Islet precursor cell (in vitro differentiated cells): ENCODE measurements around the gene TSACC.
"Not testable (repeated sequence)": the region's sequence is repeated elsewhere in the genome, so short reads cannot be mapped to it uniquely, and the experiment has no call there.

Source experiments
- DNase-seq: peaks from one replicate; pipeline ENCODE4 v3.0.0-alpha.2; 2018

The TSACC gene

DNA sequence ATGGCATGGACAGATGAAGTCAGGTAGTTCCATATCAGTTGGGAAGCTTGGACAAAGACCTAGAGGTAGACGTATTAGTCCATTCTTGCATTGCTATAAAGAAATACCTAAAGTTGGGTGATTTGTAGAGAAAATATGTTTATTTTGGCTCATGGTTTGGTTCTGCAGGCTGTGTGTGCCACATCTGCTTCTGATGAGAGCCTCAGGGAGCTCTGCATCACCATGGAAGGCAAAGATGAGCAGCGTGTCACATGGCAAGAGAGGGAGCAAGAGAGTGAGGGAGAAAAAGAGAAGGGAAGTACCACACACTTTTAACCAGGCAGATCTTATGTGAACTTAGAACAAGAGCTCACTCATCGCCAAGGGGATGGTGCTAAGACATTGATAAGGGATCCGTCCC is 9.0 kb downstream of the TSACC start:
- DNase-seq = no peak

DNA sequence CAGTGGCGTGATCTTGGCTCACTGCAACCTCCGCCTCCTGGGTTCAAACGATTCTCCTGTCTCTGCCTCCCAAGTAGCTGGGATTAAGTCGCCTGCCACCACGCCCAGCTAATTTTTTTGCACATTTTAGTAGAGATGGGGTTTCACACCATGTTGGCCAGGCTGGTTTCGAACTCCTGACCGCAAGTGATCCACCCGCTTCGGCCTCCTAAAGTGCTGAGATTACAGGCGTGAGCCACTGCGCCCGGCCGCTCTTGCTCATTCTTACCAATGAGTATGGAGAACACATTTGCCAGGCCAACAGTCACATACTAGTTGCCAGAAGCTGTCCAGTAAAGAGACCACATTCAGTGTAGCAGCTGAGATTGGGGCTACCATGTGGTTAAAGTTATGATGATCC is 14.2 kb downstream of the TSACC start:
- not testable (repeated sequence) for DNase-seq

DNA sequence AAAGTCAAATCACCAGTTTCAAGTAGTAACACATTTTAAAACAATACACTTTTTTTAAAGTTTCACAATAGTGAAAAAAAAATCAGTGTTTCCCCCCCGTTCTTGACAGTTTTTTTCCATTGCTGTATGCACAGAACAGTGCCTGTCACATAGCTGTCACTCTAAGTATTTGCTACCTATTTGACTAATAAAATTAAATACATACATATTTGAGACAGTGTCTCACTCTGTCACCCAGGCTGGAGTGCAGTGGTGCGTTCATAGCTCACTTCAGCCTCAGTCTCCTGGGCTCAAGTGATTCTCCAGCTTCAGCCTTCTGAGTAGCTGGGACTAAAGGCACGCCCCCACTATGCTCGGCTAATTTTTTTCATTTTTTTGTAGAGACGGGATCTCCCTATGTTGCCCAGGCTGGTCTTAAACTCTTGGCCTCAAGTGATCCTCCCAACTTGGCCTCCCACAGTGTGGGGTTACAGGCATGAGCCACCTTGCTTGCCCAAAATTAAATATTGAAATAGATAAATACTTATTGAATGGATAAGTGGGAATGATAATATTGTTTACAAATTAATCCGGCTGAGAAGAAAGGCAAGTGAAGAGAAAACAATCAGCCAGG is 18.0 kb downstream of the TSACC start:
- DNase-seq = no peak

DNA sequence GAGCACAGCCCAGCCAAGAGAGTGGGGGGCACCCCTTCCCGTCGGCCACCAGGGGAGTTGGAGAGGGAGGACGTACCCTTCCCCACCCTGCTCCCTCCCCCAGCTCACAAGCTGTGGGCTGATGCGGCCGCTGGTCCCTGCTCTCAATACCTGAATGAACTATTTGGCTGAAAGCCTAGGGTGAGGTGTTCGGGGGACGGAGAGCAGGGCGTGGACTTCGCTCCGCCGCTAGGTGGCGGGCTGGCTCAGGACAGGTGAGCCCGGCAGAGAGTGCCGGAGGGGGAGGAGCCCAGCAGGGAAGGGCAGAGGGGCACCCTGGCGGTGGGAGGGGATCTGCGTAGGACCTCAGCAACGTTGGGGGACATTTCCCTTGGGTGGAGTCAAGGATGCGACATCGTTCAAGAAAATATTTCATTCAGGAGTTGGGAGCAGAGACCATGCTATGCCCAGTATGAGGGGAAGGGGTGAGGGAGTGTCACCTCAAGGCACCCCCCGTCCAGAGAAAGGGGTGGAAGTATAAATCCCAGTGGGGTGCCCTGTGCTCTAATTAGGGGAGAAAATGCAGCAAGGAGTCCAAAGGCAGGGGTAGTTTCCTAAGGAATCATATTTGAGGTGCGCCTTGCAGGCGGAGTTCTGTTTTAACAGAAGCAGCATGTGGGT is 18.7 kb downstream of the TSACC start:
- DNase-seq = peak; percentile 92

DNA sequence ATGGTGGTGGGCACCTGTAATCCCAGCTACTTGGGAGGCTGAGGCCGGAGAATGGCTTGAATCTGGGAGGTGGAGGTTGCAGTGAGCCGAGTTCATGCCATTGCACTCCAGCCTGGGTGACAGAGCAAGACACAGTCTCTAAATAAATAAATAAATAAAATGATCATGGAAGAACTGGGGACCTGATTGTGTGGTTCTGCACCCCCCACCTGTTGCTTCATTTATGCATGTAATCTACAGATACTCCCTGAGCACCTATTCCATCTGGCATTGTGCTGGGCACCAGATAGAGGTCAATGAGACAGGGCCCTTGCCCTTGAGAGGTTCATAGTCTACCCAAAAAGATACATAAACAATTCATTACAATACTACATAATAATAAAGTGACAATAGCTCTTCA is 19.7 kb downstream of the TSACC start:
- no peak for DNase-seq

DNA sequence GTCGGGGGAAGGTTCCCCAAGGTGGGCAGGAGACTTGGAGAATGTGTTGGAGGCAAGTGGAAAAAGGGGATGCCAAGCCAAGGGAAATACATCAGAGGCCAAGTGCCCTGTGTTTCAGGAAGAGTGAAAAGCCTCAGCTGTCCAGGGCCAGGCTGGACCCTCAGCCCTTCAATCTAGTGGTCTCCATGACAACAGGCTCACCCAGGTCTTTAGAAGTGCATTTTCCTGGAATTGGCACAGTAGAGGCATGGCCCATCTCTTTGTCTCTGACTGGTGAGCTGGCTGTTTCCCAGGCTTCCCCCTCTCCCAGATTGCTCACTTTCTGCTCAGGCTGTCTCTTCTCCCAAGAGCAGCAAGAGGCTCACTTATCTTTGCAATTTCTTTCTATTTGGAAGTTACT is 20.3 kb downstream of the TSACC start:
- DNase-seq = no peak

DNA sequence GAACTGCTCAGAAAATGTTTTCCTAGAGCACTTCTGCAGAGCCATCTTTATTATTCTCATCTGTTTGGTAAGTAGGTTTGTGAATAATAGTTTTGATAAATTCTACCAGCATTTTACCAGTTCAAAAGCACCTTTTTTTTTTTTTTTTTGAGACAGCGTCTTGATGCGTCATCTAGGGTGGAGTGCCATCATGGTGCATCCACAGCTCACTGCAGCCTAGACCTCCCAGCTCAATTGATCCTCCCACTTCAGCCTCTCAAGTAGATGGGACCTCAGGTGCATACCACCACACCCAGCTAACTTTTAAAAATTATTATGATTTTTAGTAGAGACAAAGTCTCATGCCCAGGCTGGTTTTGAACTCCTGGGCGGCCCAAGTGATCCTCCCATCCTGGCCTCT is 20.9 kb downstream of the TSACC start:
- no peak for DNase-seq

DNA sequence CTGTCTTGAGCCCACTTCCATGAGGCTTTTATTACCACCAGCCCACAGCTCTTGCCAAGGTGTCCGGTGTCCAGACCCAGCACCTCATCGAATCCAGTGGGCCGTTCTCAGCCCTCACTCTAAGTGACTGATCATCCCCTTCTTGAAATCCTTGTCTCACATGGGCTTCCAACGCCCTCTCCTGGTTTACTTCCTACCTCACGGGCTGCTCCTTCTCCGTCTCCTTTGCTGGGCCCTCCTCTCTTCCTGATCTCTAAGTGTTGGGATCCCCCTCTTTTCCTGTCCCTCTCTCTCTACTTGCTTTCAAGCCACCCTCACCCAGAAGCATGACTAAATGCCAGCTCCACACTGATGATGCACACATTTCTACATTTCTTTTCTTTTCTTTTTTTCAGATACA is 21.6 kb downstream of the TSACC start:
- DNase-seq = peak; percentile 76

DNA sequence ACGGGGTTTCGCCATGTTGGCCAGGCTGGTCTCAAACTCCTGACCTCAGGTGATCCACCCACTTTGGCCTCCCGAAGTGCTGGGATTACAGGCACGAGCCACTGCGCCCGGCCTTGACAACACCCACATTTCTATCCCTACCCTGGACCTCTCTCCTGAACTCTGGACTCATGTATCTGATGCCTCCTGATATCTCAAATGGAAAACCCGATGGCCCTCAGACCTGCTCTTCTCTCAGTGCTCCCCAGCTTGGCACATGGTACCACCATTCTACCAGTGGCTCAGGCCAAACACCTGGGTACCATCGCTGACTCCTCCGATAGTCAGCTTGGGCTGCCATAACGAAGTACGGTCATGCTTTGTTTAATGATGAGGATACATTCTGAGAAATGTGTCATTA is 22.2 kb downstream of the TSACC start:
- no peak for DNase-seq

DNA sequence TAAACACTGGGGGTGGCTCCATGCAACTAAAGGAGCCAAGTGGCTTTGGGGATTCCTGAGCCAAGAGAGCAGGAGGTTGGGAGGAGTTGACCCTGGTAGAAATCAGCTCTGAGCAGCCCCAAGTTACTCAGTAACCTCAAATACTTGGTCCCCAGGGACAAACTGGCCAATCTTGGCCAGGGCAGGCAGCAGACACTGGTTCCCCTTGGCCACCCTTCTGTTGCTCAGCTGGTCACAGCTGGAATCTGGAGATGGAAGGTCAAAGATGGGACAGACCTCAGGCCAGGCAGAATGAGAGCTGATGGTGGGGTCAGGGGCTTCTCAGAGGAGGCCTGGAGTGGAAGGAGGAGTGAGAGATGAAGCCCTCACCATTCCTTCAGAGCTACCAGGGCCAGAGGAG is 27.4 kb downstream of the TSACC start:
- no peak for DNase-seq

DNA sequence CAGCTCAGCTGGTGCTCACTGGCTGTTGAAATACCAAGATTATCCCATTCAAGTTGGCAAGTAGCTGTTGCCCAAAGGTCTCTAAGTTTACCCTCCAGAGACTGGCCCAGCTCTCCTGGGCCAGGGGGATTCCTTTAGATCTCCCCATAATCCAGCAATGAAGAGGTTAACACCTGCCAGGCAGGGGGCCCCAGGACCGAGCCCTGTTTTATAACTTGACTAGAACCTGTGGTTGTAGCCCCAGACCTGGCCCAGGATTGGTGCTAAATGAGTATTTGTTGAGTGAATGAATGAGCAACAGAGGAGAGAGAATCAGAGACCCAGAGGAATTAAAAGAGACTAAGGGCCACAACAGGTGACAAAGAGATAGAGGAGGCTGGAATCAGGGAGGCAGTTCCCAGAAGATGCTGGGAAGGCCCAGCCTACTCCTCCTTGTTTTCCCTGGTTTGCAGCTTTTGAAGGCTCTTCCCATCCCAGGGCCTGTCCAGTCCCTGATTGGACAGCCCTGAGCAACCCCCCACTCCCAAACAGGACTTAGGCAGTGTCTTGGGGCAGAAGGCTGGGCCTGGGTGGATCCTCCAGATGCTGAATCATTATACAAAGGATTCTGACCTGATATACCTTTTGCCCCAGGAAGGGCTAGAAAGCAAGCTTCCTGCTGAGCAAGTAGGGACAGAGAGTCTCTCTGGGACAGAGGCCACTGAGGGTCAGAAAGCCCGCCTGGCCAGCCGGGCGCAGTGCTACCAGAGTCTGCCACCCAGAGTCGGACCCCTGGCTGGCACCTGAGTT is 28.2 kb downstream of the TSACC start:
- DNase-seq = no peak

DNA sequence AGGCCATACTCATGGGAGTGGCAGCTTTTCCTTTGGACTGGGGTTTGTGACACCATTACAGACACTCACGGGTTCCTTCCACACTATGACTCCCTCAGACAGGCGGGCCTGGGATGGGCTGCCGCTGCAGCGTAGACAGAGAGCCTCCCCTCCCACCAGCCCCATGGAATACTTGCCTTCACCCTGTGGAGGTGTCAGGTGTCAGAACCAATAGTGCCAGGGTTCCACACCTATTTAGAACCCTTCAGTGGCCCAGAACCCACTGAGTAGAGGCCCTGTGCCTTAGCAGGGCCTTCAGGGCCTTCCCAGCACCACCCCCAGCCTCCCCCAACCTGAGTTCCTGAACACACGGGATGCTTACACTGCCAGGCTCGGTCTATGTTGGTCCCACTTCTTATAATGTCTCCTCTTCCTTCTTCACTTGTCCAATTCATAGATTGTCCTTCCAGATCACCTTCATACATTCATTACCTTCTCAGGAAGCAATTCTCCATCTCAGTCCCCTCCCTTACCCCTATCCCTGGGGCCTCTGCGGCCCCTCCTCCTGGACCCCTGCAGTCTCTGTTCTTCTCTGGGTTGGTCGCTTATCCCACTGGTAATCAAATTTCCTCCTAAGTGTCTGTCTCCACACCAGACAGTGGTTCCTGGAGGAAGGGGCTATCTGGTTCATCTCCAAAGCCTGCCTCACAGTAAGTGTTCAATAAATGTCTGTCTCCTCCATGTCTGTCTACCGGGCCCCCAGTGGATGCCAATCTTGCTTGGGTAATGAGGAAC is 29.2 kb downstream of the TSACC start:
- peak; percentile 59 for DNase-seq

DNA sequence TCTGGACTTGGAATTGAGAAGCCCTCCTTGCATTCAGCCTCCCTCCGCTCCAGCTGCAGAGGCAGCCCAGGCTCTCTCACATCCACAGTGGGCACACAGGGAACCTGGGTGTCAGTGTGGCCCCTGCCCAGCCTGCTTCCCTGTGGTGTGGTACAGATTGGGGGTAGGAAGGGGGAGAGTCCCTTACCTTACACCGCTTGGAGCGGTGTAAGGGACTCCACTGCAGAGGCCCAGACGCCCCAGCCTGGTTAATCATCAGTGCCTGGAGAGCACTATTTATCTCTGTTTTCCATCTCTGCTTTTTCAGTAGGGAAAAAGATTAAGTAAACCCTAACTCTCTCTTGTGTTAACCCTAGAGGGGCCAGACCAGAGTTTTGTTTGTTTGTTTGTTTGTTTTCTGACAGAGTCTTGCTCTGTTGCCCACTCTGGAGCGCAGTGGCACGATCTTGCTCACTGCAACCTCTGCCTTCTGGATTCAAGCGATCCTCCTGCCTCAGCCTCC is 29.9 kb downstream of the TSACC start:
- peak; percentile 76 for DNase-seq

DNA sequence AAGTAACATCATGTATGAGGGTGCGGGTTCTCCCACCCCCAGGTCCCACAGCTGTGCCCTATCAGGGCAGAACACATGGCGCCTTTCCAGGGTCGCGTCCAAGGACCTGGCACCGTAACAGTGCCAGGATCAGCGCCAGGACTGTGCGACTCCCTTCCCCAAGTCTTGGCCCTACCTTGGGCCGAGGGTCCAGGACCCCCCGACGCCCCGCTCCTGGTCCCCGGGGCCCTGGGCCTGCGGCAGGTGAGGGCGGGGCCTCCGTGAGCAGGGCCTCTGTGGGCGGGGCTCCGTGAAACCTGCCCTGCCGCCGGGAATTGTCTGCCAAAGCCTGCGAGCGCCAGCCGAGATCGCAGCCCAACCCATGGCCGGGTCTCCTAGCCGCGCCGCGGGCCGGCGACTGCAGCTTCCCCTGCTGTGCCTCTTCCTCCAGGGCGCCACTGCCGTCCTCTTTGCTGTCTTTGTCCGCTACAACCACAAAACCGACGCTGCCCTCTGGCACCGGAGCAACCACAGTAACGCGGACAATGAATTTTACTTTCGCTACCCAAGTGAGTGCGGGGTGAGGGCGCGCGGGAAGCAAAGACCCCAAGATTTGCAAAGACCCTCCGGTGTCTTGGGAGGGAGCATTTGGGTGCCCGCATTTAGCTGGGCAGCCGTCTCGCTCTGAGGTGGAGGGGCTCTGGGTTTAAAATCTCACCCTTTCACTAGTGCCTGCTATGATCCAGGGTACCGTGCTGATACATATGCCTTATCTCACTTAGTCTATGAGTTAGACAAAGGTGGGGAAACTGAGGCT is 30.8 kb downstream of the TSACC start, which contains the start of gene RHBG:
RHBG (plus strand) TSS at position 323 of the 796 bp plus-strand sequence; CDS start at position 362, 39 bp downstream.
- DNase-seq = peak; percentile 91

DNA sequence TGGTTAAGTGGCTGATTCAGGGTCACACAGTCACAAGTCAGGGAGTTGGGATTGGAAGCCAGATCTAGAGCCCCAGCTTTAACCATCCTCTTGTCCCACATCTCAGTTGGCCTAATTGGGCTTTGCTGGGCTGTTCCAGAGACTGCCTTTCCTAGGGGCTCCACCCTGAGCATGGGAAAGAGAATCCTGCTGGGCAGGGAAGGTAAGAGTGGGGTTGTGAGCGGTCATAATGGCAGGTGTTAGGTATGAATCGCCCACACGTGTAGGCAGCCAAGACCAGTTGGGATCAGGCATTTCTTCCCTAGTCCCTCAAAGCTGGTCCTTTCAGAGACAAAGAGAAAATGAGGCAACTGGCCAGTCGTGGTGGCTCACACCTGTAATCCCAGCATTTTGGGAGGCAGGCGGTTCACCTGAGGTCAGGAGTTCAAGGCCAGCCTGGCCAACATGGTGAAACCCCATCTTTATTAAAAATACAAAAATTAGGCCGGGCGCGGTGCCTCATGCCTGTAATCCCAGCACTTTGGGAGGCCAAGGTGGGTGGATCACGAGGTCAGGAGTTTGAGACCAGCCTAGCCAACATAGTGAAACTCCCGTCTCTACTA is 31.5 kb downstream of the TSACC start:
- not testable (repeated sequence) for DNase-seq

DNA sequence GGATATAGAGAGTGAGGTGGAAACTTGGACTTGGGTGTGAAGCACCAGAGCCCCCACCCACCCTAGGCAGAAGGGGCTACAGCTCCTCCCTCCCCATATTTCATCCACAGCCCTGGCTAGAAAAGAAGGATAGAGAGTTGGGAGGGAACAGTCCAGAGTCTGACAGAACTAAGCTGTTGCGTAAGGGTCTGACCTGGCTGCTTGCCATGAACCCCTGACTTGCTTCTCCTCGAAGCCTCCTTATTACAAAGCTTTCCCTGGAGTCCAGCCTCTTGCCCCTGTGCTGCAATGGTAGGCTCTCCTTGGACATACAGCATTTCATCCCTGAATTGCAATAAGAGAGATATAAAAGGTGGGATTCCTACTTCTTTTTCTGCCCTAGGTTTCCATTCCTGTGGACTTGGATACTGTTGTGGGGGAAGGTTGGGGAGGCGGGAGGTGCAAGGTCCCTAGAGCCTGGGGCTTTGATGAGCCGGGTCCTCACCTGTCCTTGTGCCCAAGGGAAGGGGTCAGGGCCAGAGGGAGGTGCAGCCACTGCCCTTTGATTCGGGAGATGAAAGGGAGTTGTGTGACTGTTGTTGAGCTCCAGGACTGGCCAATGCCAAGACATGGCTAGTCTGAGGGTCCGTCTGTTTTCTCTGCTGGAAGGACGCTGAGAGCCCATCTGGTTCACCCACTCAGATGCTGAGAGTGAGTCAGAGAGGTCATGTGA is 33.4 kb downstream of the TSACC start:
- peak; percentile 76 for DNase-seq

DNA sequence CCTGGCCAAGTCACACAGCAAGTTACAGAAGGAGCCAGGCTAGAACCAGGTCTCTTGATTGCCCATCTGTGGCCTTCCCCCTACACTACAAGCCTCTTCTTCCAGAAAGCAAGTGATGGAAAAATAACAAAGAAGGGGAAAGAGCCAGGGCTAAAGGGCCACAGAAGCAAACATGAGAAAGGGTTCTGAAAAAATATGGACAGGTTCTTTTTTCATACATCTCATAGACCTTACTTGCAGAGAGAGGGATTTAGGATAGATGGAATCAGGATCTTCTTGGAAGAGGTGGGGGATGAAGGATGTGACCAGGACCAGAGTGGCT is 33.9 kb downstream of the TSACC start:
- DNase-seq = no peak

DNA sequence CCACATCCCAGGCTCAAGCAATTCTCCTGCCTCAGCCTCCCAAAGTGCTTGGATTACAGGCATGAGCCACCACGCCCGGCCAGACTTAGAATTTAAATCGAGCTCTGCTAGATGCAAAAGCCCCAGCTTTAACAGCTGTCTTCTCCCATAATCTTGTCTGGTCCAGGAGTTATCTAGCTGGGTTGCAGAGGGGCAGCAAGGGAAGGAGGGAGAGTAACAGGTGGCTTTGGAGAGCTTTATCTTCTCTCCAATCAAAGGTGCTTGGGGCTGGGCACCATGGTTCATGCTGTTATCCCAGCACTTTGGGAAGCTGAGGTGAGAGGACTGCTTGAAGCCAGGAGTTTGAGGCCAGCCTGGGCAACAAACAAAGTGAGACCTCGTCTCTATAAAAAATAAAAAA is 34.5 kb downstream of the TSACC start:
- DNase-seq = no peak

DNA sequence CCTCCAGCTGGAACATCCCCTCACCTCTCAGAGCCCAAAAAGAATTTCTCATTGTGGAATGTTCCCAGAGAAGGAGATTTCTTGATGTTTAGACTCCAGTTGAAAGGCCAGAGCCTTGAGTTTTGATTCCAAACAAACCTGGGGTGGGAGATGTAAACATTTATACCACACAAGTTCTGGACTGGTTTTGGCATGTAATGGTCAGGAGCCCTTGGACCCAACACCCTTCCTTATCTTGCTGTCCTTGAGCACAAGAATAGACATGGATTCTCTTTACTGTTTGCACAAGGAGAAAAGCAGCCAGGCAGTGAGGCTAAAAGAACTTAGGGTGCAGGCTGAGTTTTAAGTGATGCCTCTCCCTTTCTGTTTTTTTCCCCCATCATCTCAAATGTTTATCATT is 35.2 kb downstream of the TSACC start:
- DNase-seq = no peak

DNA sequence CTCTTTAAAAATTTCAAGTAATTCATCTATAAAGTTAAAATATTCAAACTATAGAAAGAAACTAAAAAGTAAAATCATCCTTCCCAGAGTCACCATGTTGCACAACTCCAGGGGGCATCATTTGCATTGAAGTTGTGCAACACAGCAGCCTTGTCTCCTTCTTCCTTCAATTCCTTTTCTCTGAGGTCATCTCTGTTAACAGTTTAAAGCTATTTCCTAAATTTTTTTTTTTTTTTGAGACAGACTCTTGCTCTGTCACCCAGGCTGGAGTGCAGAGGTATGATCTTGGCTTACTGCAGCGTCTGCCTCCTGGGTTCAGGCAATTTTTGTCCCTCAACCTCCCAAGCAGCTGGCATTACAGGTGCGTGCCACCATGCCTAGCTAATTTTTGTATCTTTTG is 37.8 kb downstream of the TSACC start:
- no peak for DNase-seq
